SK-N-MC (cell line): ENCODE data around the gene OTOP3.

ENCODE experiments used
- DNase-seq: peaks from one replicate; pipeline ENCODE4 v3.0.0-alpha.2; 2011; ENCODE audit warnings: low read depth, low spot score
- H3K27ac ChIP-seq: fragments of 200-600 bp; sonication (generic); 2 replicates; pipeline ENCODE4 v1.5.1; 2016; ENCODE audit warnings: mixed run types
- H3K36me3 ChIP-seq: fragments of 200-600 bp; sonication (generic); 2 replicates; pipeline ENCODE4 v1.6.1; 2017; ENCODE audit warnings: antibody characterized with exemption, low read length, mixed read lengths; ENCODE audit not compliant: insufficient read depth
- H3K4me3 ChIP-seq: fragments of 200-600 bp; sonication (generic); 2 replicates; pipeline ENCODE4 v1.5.1; 2016
- H3K9ac ChIP-seq: fragments of 200-600 bp; sonication (generic); 2 replicates; pipeline ENCODE4 v1.8.0; 2017; ENCODE audit warnings: mixed run types, mixed read lengths; ENCODE audit not compliant: insufficient read length
- H3K9me3 ChIP-seq: fragments of 200-600 bp; sonication (generic); 2 replicates; pipeline ENCODE4 v1.6.1; 2017; ENCODE audit warnings: low read depth, mild to moderate bottlenecking, antibody characterized with exemption, low read length, moderate library complexity, mixed read lengths
- EZH2 ChIP-seq: fragments of 200-600 bp; sonication (generic); IDR thresholded peaks from one replicate; pipeline ENCODE4 v1.6.1; 2017; ENCODE audit warnings: antibody characterized with exemption
- FOXP2 ChIP-seq: optimal IDR thresholded peaks from 2 replicates; pipeline ENCODE3; 2011; ENCODE audit warnings: mild to moderate bottlenecking, moderate library complexity; ENCODE audit not compliant: insufficient read depth; ENCODE audit errors: extremely low read length, control extremely low read depth
- POLR2AphosphoS5 ChIP-seq: IDR thresholded peaks from 2 replicates; pipeline ENCODE4 v1.6.1; 2012; ENCODE audit warnings: mild to moderate bottlenecking, low read depth, low read length, borderline replicate concordance

The OTOP3 gene

GRCh38 chr17:74921769-74922168, 13.9 kb upstream of the OTOP3 start:
- TF ChIP-seq POLR2AphosphoS5, result no peak
- TF ChIP-seq EZH2, result no peak
- no peak for TF ChIP-seq FOXP2
- Histone ChIP-seq H3K9me3 (no peaks in the 10 kb centered on the region), H3K9ac (no peak overlapping the region), H3K36me3 (no peaks in the 10 kb centered on the region), H3K27ac (no peak overlapping the region), H3K4me3 (no peak overlapping the region)
- DNase-seq, result no peak

- H3K4me3 ChIP-seq, result no peak overlapping the region
- TF ChIP-seq POLR2AphosphoS5 (no peak), EZH2 (no peak), FOXP2 (no peak)
Measured at GRCh38 chr17:74922172-74922571, 13.5 kb upstream of the OTOP3 start.

GRCh38 chr17:74922694-74923537, 12.8 kb upstream of the OTOP3 start, which contains the start of gene USH1G:
Gene USH1G, minus strand, starts transcription at chr17:74923255. Its CDS starts 182 bp downstream, at chr17:74923073.
- H3K27ac ChIP-seq, result no peak within 1 kb of the TSS
- H3K9ac ChIP-seq, result no peak within 1 kb of the TSS
- no peak for DNase-seq
- no peaks in the 10 kb centered on the region for H3K36me3 ChIP-seq
- no peak for TF ChIP-seq FOXP2
- TF ChIP-seq POLR2AphosphoS5, result no peak
- TF ChIP-seq EZH2, result no peak
- H3K4me3 ChIP-seq, result peak within 1 kb of the TSS; percentile 71
- H3K9me3 ChIP-seq, result no peaks in the 10 kb centered on the region

More at GRCh38 chr17:74922172-74922571, 13.5 kb upstream of the OTOP3 start:
- no peak for DNase-seq
- H3K36me3 ChIP-seq, result no peaks in the 10 kb centered on the region
- no peaks in the 10 kb centered on the region for H3K9me3 ChIP-seq
- H3K27ac ChIP-seq, result no peak overlapping the region
- H3K9ac ChIP-seq, result no peak overlapping the region

GRCh38 chr17:74923538-74924249, 12.0 kb upstream of the OTOP3 start:
- peak overlapping the region; percentile 71 for H3K4me3 ChIP-seq

GRCh38 chr17:74924250-74924948, 11.3 kb upstream of the OTOP3 start, which contains the start of gene OTOP2:
Gene OTOP2, plus strand, starts transcription at chr17:74924273. Its CDS starts 360 bp downstream, at chr17:74924633.
- no peak within 1 kb of the TSS for H3K9ac ChIP-seq
- H3K36me3 ChIP-seq, result no peaks in the 10 kb centered on the region
- DNase-seq, result no peak

More at GRCh38 chr17:74923538-74924249, 12.0 kb upstream of the OTOP3 start:
- TF ChIP-seq FOXP2 (no peak), EZH2 (no peak)
- Histone ChIP-seq H3K9me3 (no peaks in the 10 kb centered on the region), H3K27ac (no peak overlapping the region), H3K36me3 (no peaks in the 10 kb centered on the region), H3K9ac (no peak overlapping the region)
- DNase-seq, result no peak

GRCh38 chr17:74925242-74925641, 10.5 kb upstream of the OTOP3 start:
- no peak overlapping the region for H3K4me3 ChIP-seq
- no peaks in the 10 kb centered on the region for H3K36me3 ChIP-seq
- H3K9me3 ChIP-seq, result no peaks in the 10 kb centered on the region
- no peak for DNase-seq
- TF ChIP-seq FOXP2 (no peak), EZH2 (no peak), POLR2AphosphoS5 (no peak)
- no peak overlapping the region for H3K27ac ChIP-seq
- H3K9ac ChIP-seq, result no peak overlapping the region

More at GRCh38 chr17:74924250-74924948, 11.3 kb upstream of the OTOP3 start, which contains the start of gene OTOP2:
- Histone ChIP-seq H3K27ac (no peak within 1 kb of the TSS), H3K4me3 (peak within 1 kb of the TSS; percentile 71), H3K9me3 (no peaks in the 10 kb centered on the region)
- TF ChIP-seq EZH2 (no peak), POLR2AphosphoS5 (no peak), FOXP2 (no peak)

GRCh38 chr17:74928786-74929185, 6.9 kb upstream of the OTOP3 start:
- no peak for DNase-seq
- no peak overlapping the region for H3K27ac ChIP-seq
- H3K9me3 ChIP-seq, result no peaks in the 10 kb centered on the region
- H3K4me3 ChIP-seq, result no peak overlapping the region
- no peak overlapping the region for H3K9ac ChIP-seq
- TF ChIP-seq EZH2 (no peak), POLR2AphosphoS5 (no peak), FOXP2 (no peak)
- no peaks in the 10 kb centered on the region for H3K36me3 ChIP-seq

- no peak overlapping the region for H3K4me3 ChIP-seq
- H3K27ac ChIP-seq, result no peak overlapping the region
- H3K9ac ChIP-seq, result no peak overlapping the region
- DNase-seq, result no peak
- TF ChIP-seq FOXP2, result no peak
- TF ChIP-seq EZH2, result no peak
- no peak for TF ChIP-seq POLR2AphosphoS5
- H3K9me3 ChIP-seq, result no peaks in the 10 kb centered on the region
- no peaks in the 10 kb centered on the region for H3K36me3 ChIP-seq
Measured at GRCh38 chr17:74930535-74931036, 5.1 kb upstream of the OTOP3 start.

- Histone ChIP-seq H3K4me3 (no peak overlapping the region), H3K9ac (no peak overlapping the region), H3K36me3 (no peaks in the 10 kb centered on the region), H3K9me3 (no peaks in the 10 kb centered on the region), H3K27ac (no peak overlapping the region)
- DNase-seq, result no peak
- TF ChIP-seq POLR2AphosphoS5, result no peak
- TF ChIP-seq FOXP2, result no peak
- no peak for TF ChIP-seq EZH2
Measured at GRCh38 chr17:74935048-74935447, 650 bp upstream of the OTOP3 start.
